Left colon (tissue), 2 donors: Measurements from ENCODE around the gene EXOC4. TPM values are rescaled to one million over a fixed set of nuclear protein-coding genes. Genes with fewer than 3 reads are reported as not detected.
A peak's percentile ranks its signal among the peaks of the same experiment; 100 is the strongest.
"Not testable (repeated sequence)": the region's sequence is repeated elsewhere in the genome, so short reads cannot be mapped to it uniquely, and the experiment has no call there.

ENCODE experiments used
- ATAC-seq: fragments of 200-7000 bp; cut with Tn5 transposase; one replicate; pipeline ENCODE4 v1.9.1; 2020; ENCODE audit warnings: mild to moderate bottlenecking, moderate library complexity
- DNase-seq, 2 donors: peaks; one replicate each; pipeline ENCODE4 v3.0.0-alpha.2; 2020
- intact Hi-C, 2 donors: fragments of 100-400 bp; cut with DNase I in 1 of 2; cut with micrococcal nuclease in 1 of 2; formaldehyde crosslinking; loops; one replicate each; pipeline versions ENCODE4 v1.11.2 to v1.14.0; 2022; cut with DNase I, micrococcal nuclease
- total RNA-seq, 2 donors: library from RNA; stranded (reverse); fragmentation: NEBNext Ultra II Directional; extraction: Animal tissue kit (Norgen Biotek cat#: 25700); gene quantifications; one replicate each; pipeline ENCODE4 v1.2.1, GENCODE V29; 2021
- donor health status: DM: no; HTN: no; CAD: no.
- donor health status: DM: yes; HTN: yes; CAD: no.

Gene EXOC4
- total RNA-seq, 2 donors from 2014 or later = 78.8 to 85.4 TPM

GRCh38 chr7:133883591-133883990 lies 630.7 kb downstream of the EXOC4 start:
- DNase-seq = no peak
- intact Hi-C loops = no loop called here
- ATAC-seq = no peak

GRCh38 chr7:133885213-133885612 lies 632.3 kb downstream of the EXOC4 start:
- intact Hi-C loops = no loop called here
- no peak for DNase-seq
- no peak for ATAC-seq

GRCh38 chr7:133886086-133886485 lies 633.2 kb downstream of the EXOC4 start:
- ATAC-seq (no peak), DNase-seq (no peak)

GRCh38 chr7:133886797-133887196 lies 633.9 kb downstream of the EXOC4 start:
- ATAC-seq (no peak), DNase-seq (no peak)
- intact Hi-C loops = no loop called here

More at GRCh38 chr7:133886086-133886485, 633.2 kb downstream of the EXOC4 start:
- intact Hi-C loops = no loop called here

GRCh38 chr7:133887459-133887858 lies 634.6 kb downstream of the EXOC4 start:
- DNase-seq (no peak), ATAC-seq (no peak)
- intact Hi-C loops = no loop called here

GRCh38 chr7:133888061-133888930 lies 635.4 kb downstream of the EXOC4 start:
- no peak for DNase-seq
- intact Hi-C loops = no loop called here
- peak; percentile 39 for ATAC-seq

- intact Hi-C loops = no loop called here
- DNase-seq (no peak), ATAC-seq (no peak)
Observed at GRCh38 chr7:133904776-133905175, 651.9 kb downstream of the EXOC4 start.

GRCh38 chr7:133906553-133906952 lies 653.7 kb downstream of the EXOC4 start:
- intact Hi-C loops, DNase-seq, ATAC-seq: not testable (repeated sequence)

GRCh38 chr7:133910761-133911160 lies 657.9 kb downstream of the EXOC4 start:
- ATAC-seq = no peak
- intact Hi-C loops = no loop called here

GRCh38 chr7:133911724-133912123 lies 658.8 kb downstream of the EXOC4 start:
- intact Hi-C loops = no loop called here
- no peak for DNase-seq
- ATAC-seq = no peak

More at GRCh38 chr7:133910761-133911160, 657.9 kb downstream of the EXOC4 start:
- no peak for DNase-seq

- no peak for DNase-seq
- ATAC-seq = no peak
- intact Hi-C loops = no loop called here
Observed at GRCh38 chr7:133912916-133913697, 660.2 kb downstream of the EXOC4 start.

- intact Hi-C loops = no loop called here
- ATAC-seq (no peak), DNase-seq (no peak)
Observed at GRCh38 chr7:133916621-133917020, 663.7 kb downstream of the EXOC4 start.

GRCh38 chr7:133919810-133920209 lies 666.9 kb downstream of the EXOC4 start:
- ATAC-seq (no peak), DNase-seq (no peak)
- intact Hi-C loops = no loop called here

GRCh38 chr7:133921635-133922182 lies 668.8 kb downstream of the EXOC4 start:
- ATAC-seq = no peak
- intact Hi-C loops = no loop called here
- DNase-seq = no peak

GRCh38 chr7:133923974-133924373 lies 671.1 kb downstream of the EXOC4 start:
- DNase-seq (no peak), ATAC-seq (no peak)
- intact Hi-C loops = no loop called here

GRCh38 chr7:133931053-133931452 lies 678.2 kb downstream of the EXOC4 start:
- intact Hi-C loops = no loop called here
- no peak for DNase-seq
- no peak for ATAC-seq

- intact Hi-C loops = no loop called here
Observed at GRCh38 chr7:133932591-133932990, 679.7 kb downstream of the EXOC4 start.

GRCh38 chr7:133934262-133934976 lies 681.5 kb downstream of the EXOC4 start:
- intact Hi-C loops = no loop called here
- DNase-seq = no peak
- no peak for ATAC-seq

More at GRCh38 chr7:133932591-133932990, 679.7 kb downstream of the EXOC4 start:
- ATAC-seq = no peak
- DNase-seq = no peak

- DNase-seq (no peak), ATAC-seq (no peak)
- intact Hi-C loops = no loop called here
Observed at GRCh38 chr7:133934977-133935330, 682.1 kb downstream of the EXOC4 start.
